PC-9 (cell line): Measurements from ENCODE around the gene HDX. TPM values are rescaled to one million over a fixed set of nuclear protein-coding genes. Genes with fewer than 3 reads are reported as not detected.

Source experiments
- BruUV-seq: library from RNA; stranded (reverse); fragments of 400-500 nt; replicated peaks from 2 replicates; lab custom pipeline; 2021; lab: Mats Ljungman, UMichigan
- CTCF ChIA-PET: fragments of 300-600 bp; sonication (Branson Sonifier 250); formaldehyde crosslinking; loops from one replicate; lab custom pipeline; 2022; ENCODE audit warnings: antibody characterized with exemption; lab: Charles Lee
- POLR2A ChIA-PET: fragments of 300-600 bp; sonication (Branson Sonifier 250); formaldehyde crosslinking; loops from one replicate; lab custom pipeline; 2022; ENCODE audit warnings: antibody characterized with exemption; ENCODE audit not compliant: unreplicated experiment; lab: Charles Lee
- DNase-seq, 2 experiments: peaks; one replicate each; pipeline versions ENCODE4 v3.0.0 to v3.0.0-alpha.2; 2015 to 2022; ENCODE audit warnings: mixed read lengths in 1 of 2
- H2AFZ ChIP-seq: fragments of 200-600 bp; sonication (generic); 2 replicates; pipeline ENCODE4 v1.8.1; 2017; ENCODE audit warnings: antibody characterized with exemption
- H3F3A ChIP-seq: fragments of 200-600 bp; sonication (generic); 2 replicates; pipeline ENCODE4 v1.8.1; 2017; ENCODE audit warnings: antibody characterized with exemption, mild to moderate bottlenecking, low read depth; ENCODE audit not compliant: insufficient read depth
- H3K27ac ChIP-seq: fragments of 200-600 bp; sonication (generic); 2 replicates; pipeline ENCODE4 v1.6.1; 2016; ENCODE audit warnings: mixed run types
- H3K27me3 ChIP-seq: fragments of 200-600 bp; sonication (generic); 2 replicates; pipeline ENCODE4 v1.6.1; 2016; ENCODE audit warnings: low read depth, mixed run types; ENCODE audit not compliant: insufficient read depth
- H3K36me3 ChIP-seq: fragments of 200-600 bp; sonication (generic); 2 replicates; pipeline ENCODE4 v1.6.1; 2016; ENCODE audit warnings: low read depth, mixed run types
- H3K4me1 ChIP-seq: fragments of 200-600 bp; sonication (generic); replicated peaks from 2 replicates; pipeline ENCODE4 v1.6.1; 2016; ENCODE audit warnings: mixed run types; ENCODE audit not compliant: insufficient read depth
- H3K4me2 ChIP-seq: fragments of 200-600 bp; sonication (generic); 2 replicates; pipeline ENCODE4 v1.6.1; 2017; ENCODE audit warnings: mixed run types
- H3K4me3 ChIP-seq: fragments of 200-600 bp; sonication (generic); 2 replicates; pipeline ENCODE4 v1.6.1; 2016; ENCODE audit warnings: mixed run types
- H3K79me2 ChIP-seq: fragments of 200-600 bp; sonication (generic); 2 replicates; pipeline ENCODE4 v1.6.1; 2017; ENCODE audit warnings: low read depth, mixed run types
- H3K9me2 ChIP-seq: fragments of 200-600 bp; sonication (generic); 2 replicates; pipeline ENCODE4 v1.8.1; 2017; ENCODE audit warnings: mild to moderate bottlenecking; ENCODE audit not compliant: insufficient read depth
- H3K9me3 ChIP-seq: fragments of 200-600 bp; sonication (generic); 2 replicates; pipeline ENCODE4 v1.8.1; 2016; ENCODE audit warnings: low read depth; ENCODE audit not compliant: insufficient read depth
- H4K20me1 ChIP-seq: fragments of 200-600 bp; sonication (generic); 2 replicates; pipeline ENCODE4 v1.8.1; 2017; ENCODE audit not compliant: insufficient read depth
- EZH2 ChIP-seq: fragments of 200-600 bp; sonication (generic); IDR thresholded peaks from 2 replicates; pipeline ENCODE4 v1.8.0; 2017; ENCODE audit warnings: antibody characterized with exemption, low read depth
- intact Hi-C: fragments of 100-400 bp; cut with micrococcal nuclease; formaldehyde crosslinking; loops from one replicate; pipeline ENCODE4 v1.10.0; 2022; ENCODE audit not compliant: unreplicated experiment
- total RNA-seq: library from RNA; stranded (reverse); gene quantifications from 2 replicates; pipeline ENCODE4 v1.2.3, GENCODE V29; 2021
- TF ChIP-seq, protein P1 (sequence below): fragments of 200-600 bp; sonication (generic); conservative IDR thresholded peaks from 2 replicates; pipeline ENCODE4 v1.6.1; 2017; ENCODE audit warnings: mixed run types, antibody characterized with exemption, mild to moderate bottlenecking, moderate library complexity

HDX gene
- total RNA-seq, 1 experiment from 2014 or later, result 1.1 TPM

DNA sequence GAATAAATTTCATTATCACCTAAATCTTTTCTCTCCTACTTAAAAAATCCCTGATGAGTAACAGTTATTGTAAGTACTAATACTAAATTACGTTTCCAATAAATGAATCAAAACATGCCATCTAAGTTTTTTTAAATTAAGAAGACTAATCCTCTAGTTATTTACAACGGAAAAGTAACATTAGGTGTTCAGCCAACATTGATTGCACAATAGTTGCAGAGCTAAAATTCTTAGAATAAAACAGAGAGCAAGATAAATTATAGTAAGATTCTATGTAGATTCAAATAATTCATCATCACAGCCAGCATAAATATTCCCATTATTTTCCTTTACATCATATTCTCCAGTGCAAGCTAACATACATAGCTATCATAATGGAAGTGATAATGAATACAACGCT, 139.2 kb downstream of the HDX start:
- no peaks in the 10 kb centered on the region for H3K36me3 ChIP-seq
- no peak overlapping the region for H3K4me2 ChIP-seq
- H3K4me1 ChIP-seq, result no peaks in the 10 kb centered on the region
- no peak overlapping the region for H2AFZ ChIP-seq
- no peaks in the 10 kb centered on the region for H4K20me1 ChIP-seq
- H3K4me3 ChIP-seq, result no peak overlapping the region
- BruUV-seq, result no TSS peak
- no peaks in the 10 kb centered on the region for H3K27me3 ChIP-seq
- CTCF ChIA-PET, result no interaction called here
- DNase-seq, result no peak
- no peaks in the 10 kb centered on the region for H3F3A ChIP-seq
- H3K27ac ChIP-seq, result no peak overlapping the region
- no peaks in the 10 kb centered on the region for H3K9me3 ChIP-seq
- no peaks in the 10 kb centered on the region for H3K9me2 ChIP-seq
- no peak for TF ChIP-seq EZH2
- TF ChIP-seq, protein P1, sequence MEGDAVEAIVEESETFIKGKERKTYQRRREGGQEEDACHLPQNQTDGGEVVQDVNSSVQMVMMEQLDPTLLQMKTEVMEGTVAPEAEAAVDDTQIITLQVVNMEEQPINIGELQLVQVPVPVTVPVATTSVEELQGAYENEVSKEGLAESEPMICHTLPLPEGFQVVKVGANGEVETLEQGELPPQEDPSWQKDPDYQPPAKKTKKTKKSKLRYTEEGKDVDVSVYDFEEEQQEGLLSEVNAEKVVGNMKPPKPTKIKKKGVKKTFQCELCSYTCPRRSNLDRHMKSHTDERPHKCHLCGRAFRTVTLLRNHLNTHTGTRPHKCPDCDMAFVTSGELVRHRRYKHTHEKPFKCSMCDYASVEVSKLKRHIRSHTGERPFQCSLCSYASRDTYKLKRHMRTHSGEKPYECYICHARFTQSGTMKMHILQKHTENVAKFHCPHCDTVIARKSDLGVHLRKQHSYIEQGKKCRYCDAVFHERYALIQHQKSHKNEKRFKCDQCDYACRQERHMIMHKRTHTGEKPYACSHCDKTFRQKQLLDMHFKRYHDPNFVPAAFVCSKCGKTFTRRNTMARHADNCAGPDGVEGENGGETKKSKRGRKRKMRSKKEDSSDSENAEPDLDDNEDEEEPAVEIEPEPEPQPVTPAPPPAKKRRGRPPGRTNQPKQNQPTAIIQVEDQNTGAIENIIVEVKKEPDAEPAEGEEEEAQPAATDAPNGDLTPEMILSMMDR, result no peak
- intact Hi-C loops, result no loop called here
- POLR2A ChIA-PET, result no interaction called here
- H3K79me2 ChIP-seq, result no peaks in the 10 kb centered on the region

DNA sequence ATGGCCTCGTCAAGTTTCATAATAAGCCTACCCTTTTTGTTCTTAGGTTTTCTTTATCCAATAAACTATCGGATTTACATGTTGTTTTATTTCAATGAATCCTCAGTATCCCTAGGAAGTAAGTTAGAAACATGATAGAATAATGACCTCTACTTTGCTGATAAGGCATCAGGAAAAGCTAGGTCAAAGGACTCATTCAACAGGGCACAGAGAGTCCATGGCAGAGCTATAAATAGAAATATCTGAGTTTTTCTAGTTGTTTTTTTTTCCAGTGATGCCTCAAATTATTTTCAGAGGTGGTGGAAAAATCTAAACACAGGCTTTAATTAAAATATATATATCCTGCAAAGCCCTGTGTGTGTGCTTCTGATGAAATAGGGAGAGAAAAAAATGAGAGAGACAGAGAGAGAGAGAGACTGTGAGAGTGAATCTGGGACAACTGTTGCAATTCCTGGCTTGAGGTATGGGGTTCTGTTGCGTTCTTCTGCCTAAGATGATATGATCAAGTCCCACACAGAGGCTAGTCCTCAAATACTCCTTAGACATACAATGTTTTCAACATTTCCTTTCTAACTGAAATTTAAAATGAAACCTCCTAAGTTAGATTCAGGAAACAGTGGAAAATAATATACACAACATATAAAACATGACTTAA, 139.9 kb downstream of the HDX start:
- TF ChIP-seq EZH2, result no peak
- TF ChIP-seq, protein P1, result no peak
- no peak overlapping the region for H3K4me2 ChIP-seq
- H3K4me3 ChIP-seq, result no peak overlapping the region
- DNase-seq, result no peak
- no peaks in the 10 kb centered on the region for H3K9me2 ChIP-seq
- POLR2A ChIA-PET, result no interaction called here
- H3K4me1 ChIP-seq, result no peaks in the 10 kb centered on the region
- H4K20me1 ChIP-seq, result no peaks in the 10 kb centered on the region
- no peaks in the 10 kb centered on the region for H3K27me3 ChIP-seq
- H3K9me3 ChIP-seq, result no peaks in the 10 kb centered on the region
- no peak overlapping the region for H3K27ac ChIP-seq
- no TSS peak for BruUV-seq
- no peaks in the 10 kb centered on the region for H3K79me2 ChIP-seq
- intact Hi-C loops, result no loop called here
- no peak overlapping the region for H2AFZ ChIP-seq
- CTCF ChIA-PET, result no interaction called here
- H3K36me3 ChIP-seq, result no peaks in the 10 kb centered on the region
- no peaks in the 10 kb centered on the region for H3F3A ChIP-seq

DNA sequence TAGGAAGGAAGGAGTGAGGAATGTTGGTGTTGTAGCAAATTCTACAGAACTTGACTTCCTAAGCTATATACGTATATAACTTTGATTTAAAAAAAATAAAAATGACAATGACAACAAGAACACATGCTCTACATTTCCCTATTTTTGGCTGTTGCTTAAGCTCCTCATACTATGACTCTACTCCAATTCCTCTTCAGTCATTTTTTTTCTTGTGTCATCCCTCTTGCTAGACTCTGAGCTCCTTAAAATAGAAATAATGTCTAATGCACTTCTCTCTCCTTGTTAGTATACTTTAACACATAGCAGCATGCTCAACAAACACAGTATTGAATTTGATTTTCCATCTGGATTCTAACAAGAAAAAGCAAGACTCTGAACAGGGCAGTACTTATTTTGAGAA, 144.0 kb downstream of the HDX start:
- Histone ChIP-seq H3K27me3 (no peaks in the 10 kb centered on the region), H3F3A (no peaks in the 10 kb centered on the region), H3K4me1 (no peaks in the 10 kb centered on the region), H3K9me2 (no peaks in the 10 kb centered on the region), H4K20me1 (no peaks in the 10 kb centered on the region), H3K36me3 (no peaks in the 10 kb centered on the region), H3K79me2 (no peaks in the 10 kb centered on the region), H3K9me3 (no peaks in the 10 kb centered on the region), H2AFZ (no peak overlapping the region), H3K4me3 (no peak overlapping the region), H3K27ac (no peak overlapping the region), H3K4me2 (no peak overlapping the region)
- POLR2A ChIA-PET, result no interaction called here
- no peak for DNase-seq
- intact Hi-C loops, result no loop called here
- TF ChIP-seq, protein P1, result no peak
- TF ChIP-seq EZH2, result no peak
- BruUV-seq, result no TSS peak
- CTCF ChIA-PET, result no interaction called here
